GM12873 (cell line): ENCODE data around the gene WDR6.

Experiments
- CTCF ChIP-seq: IDR thresholded peaks from 2 replicates; pipeline ENCODE4 v1.5.1; 2012; ENCODE audit warnings: low read depth, mild to moderate bottlenecking, moderate library complexity, low read length, control low read depth; ENCODE audit not compliant: insufficient read depth; ENCODE audit errors: missing control alignments

WDR6 gene

GRCh38 chr3:48985831-48986376 lies 21.3 kb upstream of the WDR6 start:
- no peak for TF ChIP-seq CTCF

GRCh38 chr3:48989126-48989795 lies 17.9 kb upstream of the WDR6 start:
- TF ChIP-seq CTCF = no peak

GRCh38 chr3:48989796-48990635 lies 17.2 kb upstream of the WDR6 start, which contains the start of gene P4HTM:
Gene P4HTM, plus strand, starts transcription at chr3:48990241. Its CDS starts 16 bp downstream, at chr3:48990257.
- TF ChIP-seq CTCF = peak; percentile 30

- no peak for TF ChIP-seq CTCF
These were observed 16.3 kb upstream of the WDR6 start for GRCh38 chr3:48990636-48991469.

DNA sequence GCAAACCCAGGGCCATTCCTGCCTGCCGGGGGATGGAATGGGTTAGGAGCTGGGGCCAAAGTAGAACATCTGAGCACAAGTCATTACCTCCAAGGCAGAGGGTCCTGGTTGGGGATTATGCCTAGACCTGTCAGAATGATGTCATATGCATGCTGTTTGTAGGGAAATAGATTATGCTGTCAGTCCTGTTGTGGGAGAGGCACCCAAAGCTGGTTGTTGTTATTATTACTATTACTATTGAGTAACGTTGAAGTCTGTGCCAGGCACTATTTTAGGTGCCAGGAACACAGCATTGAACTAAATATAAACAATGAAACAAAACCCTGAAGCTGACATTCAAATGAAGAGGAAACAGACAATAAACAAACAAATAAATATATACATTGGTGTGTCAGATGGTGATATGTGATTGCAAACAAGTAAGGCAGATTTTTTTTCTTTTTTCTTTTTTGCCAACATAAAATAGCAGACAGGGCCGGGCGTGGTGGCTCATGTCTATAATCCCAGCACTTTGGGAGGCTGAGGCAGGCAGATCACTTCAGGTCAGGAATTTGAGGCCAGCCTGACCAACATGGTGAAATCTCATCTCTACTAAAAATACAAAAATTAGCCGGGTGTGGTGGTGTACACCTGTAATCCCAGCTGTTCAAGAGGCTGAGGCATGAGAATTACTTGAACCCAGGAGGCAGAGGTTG lies 15.2 kb upstream of the WDR6 start:
- TF ChIP-seq CTCF = no peak

DNA sequence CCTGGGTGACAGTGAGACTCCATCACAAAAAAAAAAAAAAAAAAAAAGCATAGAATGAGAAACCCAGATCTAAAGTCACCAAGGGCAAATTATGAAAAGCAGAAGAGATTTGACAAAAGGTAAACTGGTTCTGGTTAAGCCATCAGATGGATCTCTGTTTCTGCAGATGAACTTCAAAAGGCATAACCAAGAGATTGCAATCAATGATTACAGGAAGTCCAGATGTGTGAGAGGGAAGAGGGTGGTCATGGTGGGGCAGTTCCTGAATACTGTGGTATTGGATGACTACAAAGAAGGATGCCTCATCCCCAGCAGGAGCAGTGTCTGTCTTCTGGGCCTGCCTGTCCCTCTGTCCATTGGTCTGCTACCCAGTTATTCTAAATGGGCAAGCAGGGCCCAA lies 13.4 kb upstream of the WDR6 start:
- TF ChIP-seq CTCF = no peak
